Measurements from ENCODE around the gene KIAA1217.

KIAA1217 gene

GRCh38 chr10:24448351-24448999 lies 239.5 kb downstream of the KIAA1217 start:
- H3K4me3 ChIP-seq (ENCODE audit: low read length): no peak overlapping the region
- peaks cover 13% of the 10 kb centered on the region for H3K4me1 ChIP-seq (ENCODE audit: control insufficient read depth, insufficient read depth, low read length)
- no peak overlapping the region for H3K9ac ChIP-seq (ENCODE audit: low read length)
- H3K27me3 ChIP-seq (ENCODE audit: control insufficient read depth, insufficient read depth, low read length): no peaks in the 10 kb centered on the region
- no peaks in the 10 kb centered on the region for H3K9me3 ChIP-seq (ENCODE audit: control insufficient read depth, low read length)
- no peaks in the 10 kb centered on the region for H3K36me3 ChIP-seq (ENCODE audit: control insufficient read depth, insufficient read depth, low read length)

GRCh38 chr10:24449321-24449740 lies 240.4 kb downstream of the KIAA1217 start:
- Histone ChIP-seq H3K4me1 (ENCODE audit: control insufficient read depth, insufficient read depth, low read length) (peaks cover 13% of the 10 kb centered on the region), H3K9ac (ENCODE audit: low read length) (no peak overlapping the region), H3K9me3 (ENCODE audit: control insufficient read depth, low read length) (no peaks in the 10 kb centered on the region), H3K27me3 (ENCODE audit: control insufficient read depth, insufficient read depth, low read length) (no peaks in the 10 kb centered on the region), H3K4me3 (ENCODE audit: low read length) (no peak overlapping the region), H3K36me3 (ENCODE audit: control insufficient read depth, insufficient read depth, low read length) (no peaks in the 10 kb centered on the region)

- Histone ChIP-seq H3K9ac (ENCODE audit: low read length) (no peak overlapping the region), H3K36me3 (ENCODE audit: control insufficient read depth, insufficient read depth, low read length) (no peaks in the 10 kb centered on the region), H3K4me3 (ENCODE audit: low read length) (no peak overlapping the region), H3K9me3 (ENCODE audit: control insufficient read depth, low read length) (no peaks in the 10 kb centered on the region), H3K4me1 (ENCODE audit: control insufficient read depth, insufficient read depth, low read length) (peaks cover 13% of the 10 kb centered on the region), H3K27me3 (ENCODE audit: control insufficient read depth, insufficient read depth, low read length) (no peaks in the 10 kb centered on the region)
Observed at GRCh38 chr10:24449769-24450310, 240.9 kb downstream of the KIAA1217 start.

- no peak overlapping the region for H3K4me3 ChIP-seq (ENCODE audit: low read length)
- no peaks in the 10 kb centered on the region for H3K9me3 ChIP-seq (ENCODE audit: control insufficient read depth, low read length)
- no peaks in the 10 kb centered on the region for H3K27me3 ChIP-seq (ENCODE audit: control insufficient read depth, insufficient read depth, low read length)
- H3K4me1 ChIP-seq (ENCODE audit: control insufficient read depth, insufficient read depth, low read length): peaks cover 13% of the 10 kb centered on the region
- no peak overlapping the region for H3K9ac ChIP-seq (ENCODE audit: low read length)
- no peaks in the 10 kb centered on the region for H3K36me3 ChIP-seq (ENCODE audit: control insufficient read depth, insufficient read depth, low read length)
Observed at GRCh38 chr10:24451325-24451820, 242.4 kb downstream of the KIAA1217 start.

GRCh38 chr10:24452030-24452429 lies 243.1 kb downstream of the KIAA1217 start:
- no peaks in the 10 kb centered on the region for H3K9me3 ChIP-seq (ENCODE audit: control insufficient read depth, low read length)
- H3K4me1 ChIP-seq (ENCODE audit: control insufficient read depth, insufficient read depth, low read length): peaks cover 15% of the 10 kb centered on the region
- H3K27me3 ChIP-seq (ENCODE audit: control insufficient read depth, insufficient read depth, low read length): no peaks in the 10 kb centered on the region
- H3K9ac ChIP-seq (ENCODE audit: low read length): no peak overlapping the region
- H3K36me3 ChIP-seq (ENCODE audit: control insufficient read depth, insufficient read depth, low read length): no peaks in the 10 kb centered on the region
- no peak overlapping the region for H3K4me3 ChIP-seq (ENCODE audit: low read length)

- Histone ChIP-seq H3K9ac (ENCODE audit: low read length) (no peak overlapping the region), H3K4me3 (ENCODE audit: low read length) (no peak overlapping the region), H3K27me3 (ENCODE audit: control insufficient read depth, insufficient read depth, low read length) (no peaks in the 10 kb centered on the region), H3K9me3 (ENCODE audit: control insufficient read depth, low read length) (no peaks in the 10 kb centered on the region), H3K4me1 (ENCODE audit: control insufficient read depth, insufficient read depth, low read length) (peaks cover 28% of the 10 kb centered on the region), H3K36me3 (ENCODE audit: control insufficient read depth, insufficient read depth, low read length) (no peaks in the 10 kb centered on the region)
Observed at GRCh38 chr10:24453404-24453830, 244.5 kb downstream of the KIAA1217 start.

- Histone ChIP-seq H3K36me3 (ENCODE audit: control insufficient read depth, insufficient read depth, low read length) (no peaks in the 10 kb centered on the region), H3K4me3 (ENCODE audit: low read length) (no peak overlapping the region), H3K9ac (ENCODE audit: low read length) (no peak overlapping the region), H3K4me1 (ENCODE audit: control insufficient read depth, insufficient read depth, low read length) (peaks cover 22% of the 10 kb centered on the region), H3K27me3 (ENCODE audit: control insufficient read depth, insufficient read depth, low read length) (no peaks in the 10 kb centered on the region), H3K9me3 (ENCODE audit: control insufficient read depth, low read length) (no peaks in the 10 kb centered on the region)
Observed at GRCh38 chr10:24453973-24454372, 245.0 kb downstream of the KIAA1217 start.

GRCh38 chr10:24455447-24455846 lies 246.5 kb downstream of the KIAA1217 start:
- Histone ChIP-seq H3K4me1 (ENCODE audit: control insufficient read depth, insufficient read depth, low read length) (peaks cover 18% of the 10 kb centered on the region), H3K9me3 (ENCODE audit: control insufficient read depth, low read length) (no peaks in the 10 kb centered on the region), H3K36me3 (ENCODE audit: control insufficient read depth, insufficient read depth, low read length) (no peaks in the 10 kb centered on the region), H3K27me3 (ENCODE audit: control insufficient read depth, insufficient read depth, low read length) (no peaks in the 10 kb centered on the region), H3K9ac (ENCODE audit: low read length) (no peak overlapping the region), H3K4me3 (ENCODE audit: low read length) (no peak overlapping the region)

GRCh38 chr10:24456322-24456721 lies 247.4 kb downstream of the KIAA1217 start:
- H3K9ac ChIP-seq (ENCODE audit: low read length): no peak overlapping the region
- no peaks in the 10 kb centered on the region for H3K27me3 ChIP-seq (ENCODE audit: control insufficient read depth, insufficient read depth, low read length)
- H3K4me1 ChIP-seq (ENCODE audit: control insufficient read depth, insufficient read depth, low read length): peaks cover 16% of the 10 kb centered on the region
- H3K4me3 ChIP-seq (ENCODE audit: low read length): no peak overlapping the region
- no peaks in the 10 kb centered on the region for H3K36me3 ChIP-seq (ENCODE audit: control insufficient read depth, insufficient read depth, low read length)
- no peaks in the 10 kb centered on the region for H3K9me3 ChIP-seq (ENCODE audit: control insufficient read depth, low read length)

- Histone ChIP-seq H3K4me1 (ENCODE audit: control insufficient read depth, insufficient read depth, low read length) (peaks cover 18% of the 10 kb centered on the region), H3K36me3 (ENCODE audit: control insufficient read depth, insufficient read depth, low read length) (no peaks in the 10 kb centered on the region), H3K27me3 (ENCODE audit: control insufficient read depth, insufficient read depth, low read length) (no peaks in the 10 kb centered on the region), H3K9ac (ENCODE audit: low read length) (no peak overlapping the region), H3K4me3 (ENCODE audit: low read length) (no peak overlapping the region), H3K9me3 (ENCODE audit: control insufficient read depth, low read length) (no peaks in the 10 kb centered on the region)
Observed at GRCh38 chr10:24457661-24458318, 248.9 kb downstream of the KIAA1217 start.

- Histone ChIP-seq H3K36me3 (ENCODE audit: control insufficient read depth, insufficient read depth, low read length) (no peaks in the 10 kb centered on the region), H3K4me1 (ENCODE audit: control insufficient read depth, insufficient read depth, low read length) (peaks cover 37% of the 10 kb centered on the region), H3K9ac (ENCODE audit: low read length) (no peak overlapping the region), H3K4me3 (ENCODE audit: low read length) (no peak overlapping the region), H3K27me3 (ENCODE audit: control insufficient read depth, insufficient read depth, low read length) (no peaks in the 10 kb centered on the region), H3K9me3 (ENCODE audit: control insufficient read depth, low read length) (no peaks in the 10 kb centered on the region)
Observed at GRCh38 chr10:24459836-24460235, 250.9 kb downstream of the KIAA1217 start.

GRCh38 chr10:24462291-24462813 lies 253.4 kb downstream of the KIAA1217 start:
- H3K4me3 ChIP-seq (ENCODE audit: low read length): no peak overlapping the region
- H3K4me1 ChIP-seq (ENCODE audit: control insufficient read depth, insufficient read depth, low read length): peaks cover 42% of the 10 kb centered on the region
- no peaks in the 10 kb centered on the region for H3K27me3 ChIP-seq (ENCODE audit: control insufficient read depth, insufficient read depth, low read length)
- no peaks in the 10 kb centered on the region for H3K36me3 ChIP-seq (ENCODE audit: control insufficient read depth, insufficient read depth, low read length)
- H3K9ac ChIP-seq (ENCODE audit: low read length): no peak overlapping the region
- no peaks in the 10 kb centered on the region for H3K9me3 ChIP-seq (ENCODE audit: control insufficient read depth, low read length)

Measured in mucosa of stomach (tissue), 1 donor.